Astrocyte (in vitro differentiated cells and primary cell): ENCODE results near the gene SNX22. TPM values are rescaled to one million over a fixed set of nuclear protein-coding genes. Genes with fewer than 3 reads are reported as not detected.

Experiments used
- DNase-seq: peaks from one replicate; pipeline ENCODE4 v3.0.0-alpha.2; 2010; ENCODE audit warnings: low read depth
- FAIRE-seq: peaks from 2 replicates; lab custom pipeline; 2011; peaks lifted over from hg19 to GRCh38; lab: Jason Lieb, UNC
- H2AFZ ChIP-seq: 2 replicates; pipeline ENCODE4 v1.6.0; 2012; ENCODE audit warnings: low read depth, low read length, inconsistent platforms
- H3K27ac ChIP-seq: 2 replicates; pipeline ENCODE4 v1.5.1; 2011; ENCODE audit warnings: low read depth, low read length, inconsistent platforms
- H3K27me3 ChIP-seq: 2 replicates; pipeline ENCODE4 v1.6.0; 2011; ENCODE audit warnings: low read length, inconsistent platforms; ENCODE audit not compliant: insufficient read depth
- H3K36me3 ChIP-seq: 2 replicates; pipeline ENCODE4 v1.5.1; 2011; ENCODE audit warnings: low read length, inconsistent platforms; ENCODE audit not compliant: insufficient read depth
- H3K4me1 ChIP-seq: 2 replicates; pipeline ENCODE4 v1.5.1; 2011; ENCODE audit warnings: low read length, inconsistent platforms; ENCODE audit not compliant: insufficient read depth
- H3K4me2 ChIP-seq: 2 replicates; pipeline ENCODE4 v1.6.0; 2012; ENCODE audit warnings: low read length, inconsistent platforms
- H3K4me3 ChIP-seq: 2 replicates; pipeline ENCODE4 v1.5.1; 2011; ENCODE audit warnings: low read depth, mild to moderate bottlenecking, low read length, inconsistent platforms; ENCODE audit not compliant: insufficient read depth
- H3K79me2 ChIP-seq: 2 replicates; pipeline ENCODE4 v1.6.0; 2012; ENCODE audit warnings: mild to moderate bottlenecking, low read length, inconsistent platforms; ENCODE audit not compliant: insufficient read depth
- H3K9ac ChIP-seq: 2 replicates; pipeline ENCODE4 v1.6.0; 2012; ENCODE audit warnings: mild to moderate bottlenecking, low read length, inconsistent platforms
- H3K9me3 ChIP-seq: 2 replicates; pipeline ENCODE4 v1.5.1; 2012; ENCODE audit warnings: low read depth, mild to moderate bottlenecking, low read length, inconsistent platforms; ENCODE audit not compliant: insufficient read depth
- H4K20me1 ChIP-seq: 2 replicates; pipeline ENCODE4 v1.6.0; 2012; ENCODE audit warnings: low read length, inconsistent platforms; ENCODE audit not compliant: insufficient read depth
- H3K27ac Mint-ChIP-seq: one replicate; pipeline ENCODE4 v1.8.0; 2021; ENCODE audit warnings: mild to moderate bottlenecking, mixed read lengths; ENCODE audit not compliant: unreplicated experiment
- H3K27me3 Mint-ChIP-seq: one replicate; pipeline ENCODE4 v1.8.0; 2021; ENCODE audit warnings: low read depth, mixed read lengths; ENCODE audit not compliant: unreplicated experiment
- H3K36me3 Mint-ChIP-seq: one replicate; pipeline ENCODE4 v1.8.0; 2021; ENCODE audit warnings: low read depth, mixed read lengths; ENCODE audit not compliant: unreplicated experiment
- H3K4me1 Mint-ChIP-seq: one replicate; pipeline ENCODE4 v1.8.0; 2021; ENCODE audit warnings: low read depth, mixed read lengths; ENCODE audit not compliant: unreplicated experiment
- H3K4me3 Mint-ChIP-seq: one replicate; pipeline ENCODE4 v1.8.0; 2021; ENCODE audit warnings: mild to moderate bottlenecking, moderate library complexity, mixed read lengths; ENCODE audit not compliant: unreplicated experiment
- H3K9me3 Mint-ChIP-seq: one replicate; pipeline ENCODE4 v1.8.0; 2021; ENCODE audit warnings: mild to moderate bottlenecking, mixed read lengths; ENCODE audit not compliant: unreplicated experiment
- EZH2 ChIP-seq: IDR thresholded peaks from 2 replicates; pipeline ENCODE4 v1.6.1; 2012; ENCODE audit warnings: mild to moderate bottlenecking, low read length, inconsistent platforms; ENCODE audit not compliant: insufficient read depth
- total RNA-seq: library from RNA; stranded (reverse); gene quantifications from 2 replicates; pipeline ENCODE4 v1.2.1, GENCODE V29; 2021
- TF ChIP-seq, protein P1 (sequence below): IDR thresholded peaks from 2 replicates; pipeline ENCODE4 v1.5.1; 2011; ENCODE audit warnings: low read depth, mild to moderate bottlenecking, inconsistent platforms, low read length, moderate library complexity; ENCODE audit not compliant: insufficient read depth

Gene SNX22
- total RNA-seq, 1 donor from 2014 or later, result 0.27 TPM

DNA sequence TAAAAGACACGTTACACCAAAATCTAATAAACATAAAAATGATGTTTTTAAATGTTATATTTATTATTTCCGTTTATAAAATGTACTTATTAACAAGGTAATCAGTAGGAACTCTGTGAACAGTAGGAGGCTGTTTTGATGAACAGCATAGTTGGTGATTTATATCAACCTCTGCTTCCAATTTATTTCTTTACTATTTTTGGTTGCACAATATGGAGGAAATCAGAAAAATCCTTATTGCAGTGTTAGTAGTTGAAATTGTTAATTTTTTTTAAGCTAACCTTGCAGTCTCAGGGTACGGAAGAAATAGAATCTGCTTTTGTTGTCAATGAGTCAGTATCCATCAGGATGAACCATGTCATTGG is 5.0 kb upstream of the SNX22 start:
- Histone ChIP-seq H3K79me2 (no peaks in the 10 kb centered on the region), H2AFZ (no peak overlapping the region), H3K4me1 (peaks cover 13% of the 10 kb centered on the region), H3K4me3 (no peak overlapping the region), H3K4me2 (peak overlapping the region; percentile 42), H4K20me1 (peaks cover 24% of the 10 kb centered on the region), H3K9ac (no peak overlapping the region), H3K36me3 (peaks cover 11% of the 10 kb centered on the region), H3K27ac (no peak overlapping the region), H3K9me3 (no peaks in the 10 kb centered on the region), H3K27me3 (no peaks in the 10 kb centered on the region)
- Mint-ChIP-seq H3K4me3 (no peak overlapping the region), H3K27me3 (peaks cover 6% of the 10 kb centered on the region), H3K4me1 (no peaks in the 10 kb centered on the region), H3K36me3 (peaks cover 13% of the 10 kb centered on the region), H3K9me3 (no peaks in the 10 kb centered on the region), H3K27ac (no peak overlapping the region)
- TF ChIP-seq EZH2, result no peak
- TF ChIP-seq, protein P1, sequence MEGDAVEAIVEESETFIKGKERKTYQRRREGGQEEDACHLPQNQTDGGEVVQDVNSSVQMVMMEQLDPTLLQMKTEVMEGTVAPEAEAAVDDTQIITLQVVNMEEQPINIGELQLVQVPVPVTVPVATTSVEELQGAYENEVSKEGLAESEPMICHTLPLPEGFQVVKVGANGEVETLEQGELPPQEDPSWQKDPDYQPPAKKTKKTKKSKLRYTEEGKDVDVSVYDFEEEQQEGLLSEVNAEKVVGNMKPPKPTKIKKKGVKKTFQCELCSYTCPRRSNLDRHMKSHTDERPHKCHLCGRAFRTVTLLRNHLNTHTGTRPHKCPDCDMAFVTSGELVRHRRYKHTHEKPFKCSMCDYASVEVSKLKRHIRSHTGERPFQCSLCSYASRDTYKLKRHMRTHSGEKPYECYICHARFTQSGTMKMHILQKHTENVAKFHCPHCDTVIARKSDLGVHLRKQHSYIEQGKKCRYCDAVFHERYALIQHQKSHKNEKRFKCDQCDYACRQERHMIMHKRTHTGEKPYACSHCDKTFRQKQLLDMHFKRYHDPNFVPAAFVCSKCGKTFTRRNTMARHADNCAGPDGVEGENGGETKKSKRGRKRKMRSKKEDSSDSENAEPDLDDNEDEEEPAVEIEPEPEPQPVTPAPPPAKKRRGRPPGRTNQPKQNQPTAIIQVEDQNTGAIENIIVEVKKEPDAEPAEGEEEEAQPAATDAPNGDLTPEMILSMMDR, result no peak
- FAIRE-seq (no peak), DNase-seq (no peak)

DNA sequence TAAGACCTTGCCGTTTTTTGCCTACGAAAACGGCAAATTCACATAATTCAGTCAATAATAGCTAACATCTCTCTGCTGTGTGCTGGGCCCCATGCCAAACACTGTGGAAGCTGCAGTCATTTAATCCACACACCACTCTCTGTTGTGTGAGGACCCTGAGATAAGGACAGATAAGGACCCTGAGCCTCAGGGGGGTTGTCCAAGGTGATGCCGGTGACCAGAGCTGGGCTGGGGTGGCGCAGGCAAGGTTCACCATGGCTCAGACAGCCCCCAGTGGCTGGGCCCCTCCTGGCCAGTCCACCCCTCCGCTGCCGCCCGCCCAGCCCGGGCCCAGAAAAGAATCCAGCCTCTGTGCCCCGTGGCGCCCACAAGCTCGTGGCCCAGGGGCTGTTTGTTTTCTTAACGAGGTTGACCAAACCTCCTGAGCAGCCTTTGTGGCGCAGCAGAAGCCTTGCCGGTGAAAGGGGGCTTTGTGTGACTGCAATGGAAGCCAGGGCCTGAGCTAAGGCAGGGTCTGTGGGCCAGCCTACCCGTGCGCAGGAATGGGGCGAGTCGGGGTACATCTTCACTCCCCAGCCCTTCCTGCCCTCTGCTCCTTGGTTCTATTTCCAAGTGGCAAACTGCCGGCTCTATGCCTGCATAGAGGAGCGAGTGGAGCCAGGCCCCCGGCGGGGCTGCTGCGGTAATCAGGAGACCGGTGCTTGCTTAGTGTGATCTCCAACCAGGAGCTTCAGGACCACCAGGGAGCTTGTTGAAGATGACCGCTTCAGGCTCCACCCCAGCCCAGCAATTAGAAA is 4.4 kb upstream of the SNX22 start:
- Mint-ChIP-seq H3K36me3 (peaks cover 13% of the 10 kb centered on the region), H3K27ac (no peak overlapping the region), H3K27me3 (peaks cover 6% of the 10 kb centered on the region), H3K4me1 (no peaks in the 10 kb centered on the region), H3K4me3 (no peak overlapping the region), H3K9me3 (no peaks in the 10 kb centered on the region)
- Histone ChIP-seq H3K4me2 (peak overlapping the region; percentile 42), H3K36me3 (peaks cover 9% of the 10 kb centered on the region), H4K20me1 (peaks cover 20% of the 10 kb centered on the region), H2AFZ (no peak overlapping the region), H3K79me2 (no peaks in the 10 kb centered on the region), H3K27me3 (peaks cover 2% of the 10 kb centered on the region), H3K4me1 (peaks cover 17% of the 10 kb centered on the region), H3K9me3 (no peaks in the 10 kb centered on the region), H3K9ac (no peak overlapping the region), H3K4me3 (no peak overlapping the region), H3K27ac (no peak overlapping the region)
- TF ChIP-seq EZH2, result no peak
- TF ChIP-seq, protein P1, result no peak
- DNase-seq (no peak), FAIRE-seq (no peak)

DNA sequence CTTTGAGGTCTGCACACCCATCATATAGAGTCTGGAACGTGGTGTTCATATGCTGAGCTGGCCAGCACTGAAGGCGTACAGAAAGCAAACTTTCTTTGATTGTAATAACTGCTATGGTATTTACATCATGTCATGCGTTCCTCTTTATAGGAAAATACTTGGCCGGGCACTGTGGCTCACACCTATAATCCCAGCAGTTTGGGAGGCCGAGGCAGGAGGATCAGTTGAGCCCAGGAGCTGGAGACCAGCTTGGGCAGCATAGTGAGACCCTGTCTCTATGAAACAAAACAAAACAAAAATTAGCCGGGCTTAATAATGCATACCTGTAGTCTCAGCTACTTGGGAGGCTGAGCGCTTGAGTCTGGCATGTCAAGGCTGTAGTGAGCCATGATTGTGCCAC is 3.4 kb upstream of the SNX22 start:
- H3K27me3 ChIP-seq, result peaks cover 8% of the 10 kb centered on the region
- no peak overlapping the region for H3K27ac Mint-ChIP-seq
- no peaks in the 10 kb centered on the region for H3K9me3 ChIP-seq
- peaks cover 9% of the 10 kb centered on the region for H3K27me3 Mint-ChIP-seq
- H3K9me3 Mint-ChIP-seq, result no peaks in the 10 kb centered on the region
- H3K4me3 ChIP-seq, result no peak overlapping the region
- DNase-seq (no peak), FAIRE-seq (no peak)
- H3K4me1 ChIP-seq, result peaks cover 17% of the 10 kb centered on the region
- H3K4me1 Mint-ChIP-seq, result no peaks in the 10 kb centered on the region
- H3K9ac ChIP-seq, result no peak overlapping the region
- peaks cover 28% of the 10 kb centered on the region for H4K20me1 ChIP-seq
- no peak overlapping the region for H2AFZ ChIP-seq
- H3K4me3 Mint-ChIP-seq, result no peak overlapping the region
- H3K36me3 Mint-ChIP-seq, result peaks cover 10% of the 10 kb centered on the region
- H3K4me2 ChIP-seq, result no peak overlapping the region
- TF ChIP-seq, protein P1, result no peak
- no peak for TF ChIP-seq EZH2
- no peaks in the 10 kb centered on the region for H3K79me2 ChIP-seq
- peaks cover 5% of the 10 kb centered on the region for H3K36me3 ChIP-seq
- no peak overlapping the region for H3K27ac ChIP-seq
